ENCODE data around the gene MS4A15.

DNA sequence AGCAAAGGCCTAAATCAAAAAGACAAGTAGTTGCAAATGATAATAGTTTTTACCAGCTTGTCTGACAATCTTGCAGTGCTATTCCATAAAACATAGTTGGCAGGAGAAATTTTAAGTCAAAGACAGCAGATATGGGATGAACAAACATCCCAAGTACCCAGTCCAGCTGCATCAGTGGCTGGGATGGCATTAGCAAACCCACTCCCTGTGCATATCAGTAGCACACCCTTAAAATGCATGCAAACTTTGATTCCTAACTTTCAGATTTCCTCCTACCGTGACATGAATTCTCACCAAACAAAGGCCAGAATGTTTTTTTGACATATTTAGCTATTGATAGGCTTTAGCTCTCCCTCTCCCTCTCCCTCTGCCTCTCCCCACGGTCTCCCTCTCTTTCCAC lies 57.4 kb downstream of the MS4A15 start:
- TF ChIP-seq, protein P1, sequence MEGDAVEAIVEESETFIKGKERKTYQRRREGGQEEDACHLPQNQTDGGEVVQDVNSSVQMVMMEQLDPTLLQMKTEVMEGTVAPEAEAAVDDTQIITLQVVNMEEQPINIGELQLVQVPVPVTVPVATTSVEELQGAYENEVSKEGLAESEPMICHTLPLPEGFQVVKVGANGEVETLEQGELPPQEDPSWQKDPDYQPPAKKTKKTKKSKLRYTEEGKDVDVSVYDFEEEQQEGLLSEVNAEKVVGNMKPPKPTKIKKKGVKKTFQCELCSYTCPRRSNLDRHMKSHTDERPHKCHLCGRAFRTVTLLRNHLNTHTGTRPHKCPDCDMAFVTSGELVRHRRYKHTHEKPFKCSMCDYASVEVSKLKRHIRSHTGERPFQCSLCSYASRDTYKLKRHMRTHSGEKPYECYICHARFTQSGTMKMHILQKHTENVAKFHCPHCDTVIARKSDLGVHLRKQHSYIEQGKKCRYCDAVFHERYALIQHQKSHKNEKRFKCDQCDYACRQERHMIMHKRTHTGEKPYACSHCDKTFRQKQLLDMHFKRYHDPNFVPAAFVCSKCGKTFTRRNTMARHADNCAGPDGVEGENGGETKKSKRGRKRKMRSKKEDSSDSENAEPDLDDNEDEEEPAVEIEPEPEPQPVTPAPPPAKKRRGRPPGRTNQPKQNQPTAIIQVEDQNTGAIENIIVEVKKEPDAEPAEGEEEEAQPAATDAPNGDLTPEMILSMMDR (IDR thresholded peaks at IDR 0.05): no peak
- TF ChIP-seq POLR2A (IDR thresholded peaks at IDR 0.05): no peak
